ENCODE measurements around the gene ATF5.

DNA sequence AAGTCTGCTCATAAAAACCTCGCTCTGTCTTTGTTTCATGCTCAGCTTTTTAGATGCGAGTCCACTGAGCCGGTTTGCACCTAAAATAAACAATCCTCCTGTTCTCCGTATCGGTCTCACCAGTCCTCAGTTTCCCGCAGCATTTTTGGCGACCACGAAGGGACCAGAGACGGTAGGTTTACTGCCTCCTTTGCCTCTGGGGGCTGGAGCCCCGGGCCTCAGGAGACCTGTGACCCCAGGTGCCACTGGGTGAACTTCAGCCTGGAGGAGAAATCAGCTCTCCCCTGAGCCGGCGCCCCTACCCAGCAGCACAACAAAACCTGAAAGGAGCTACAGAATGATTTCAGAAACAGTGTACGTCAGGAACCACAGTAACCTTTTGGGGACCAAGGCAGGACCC, 23.9 kb downstream of the ATF5 start:
- TF ChIP-seq CTCF (IDR thresholded peaks at IDR 0.05; ENCODE audit: control extremely low read depth in 1 of 3, insufficient read depth in 1 of 3, low read depth in 1 of 3, low read length in 3 of 3) (no peak), TAF1 (IDR thresholded peaks at IDR 0.05; ENCODE audit: low read depth, low read length) (no peak)

Measured in H1 (cell line).